OCI-LY1 (cell line): ENCODE results near the gene WAS.

ENCODE experiments used
- CTCF ChIP-seq: fragments of 200-600 bp; sonication (generic), shearing (Covaris generic); IDR thresholded peaks from 2 replicates; pipeline ENCODE4 v1.5.1; 2017; ENCODE audit warnings: mild to moderate bottlenecking, antibody characterized with exemption, low read length, moderate library complexity, mixed read lengths
- EZH2 ChIP-seq: fragments of 200-600 bp; sonication (generic), shearing (Covaris generic); IDR thresholded peaks from 2 replicates; pipeline ENCODE4 v1.8.0; 2017; ENCODE audit warnings: borderline replicate concordance, mixed run types, mild to moderate bottlenecking, antibody characterized with exemption, low read length, moderate library complexity, mixed read lengths

- TF ChIP-seq CTCF, result no peak
- TF ChIP-seq EZH2, result no peak
These were observed 31.0 kb downstream of the WAS start for GRCh38 chrX:48714573-48714972.
